Fibroblast of skin of left biceps (primary cell): ENCODE results near the gene CFAP90.
A peak's percentile ranks its signal among the peaks of the same experiment; 100 is the strongest.

Source experiments
- DNase-seq, 2 experiments: peaks; one replicate each; pipeline ENCODE4 v3.0.0-alpha.2; 2013; ENCODE audit warnings: low read depth in 2 of 2

The CFAP90 gene

GRCh38 chr5:7850395-7851239, at the start of gene CFAP90:
TSS of gene CFAP90 (minus strand) at chr5:7851133. CDS start at chr5:7851021, 112 bp downstream.
- DNase-seq: no peak

- DNase-seq: no peak
Measured at GRCh38 chr5:7897014-7897600, 46.2 kb upstream of the CFAP90 start.

- DNase-seq: no peak
Measured at GRCh38 chr5:7894860-7895259, 43.9 kb upstream of the CFAP90 start.

GRCh38 chr5:7894439-7894838, 43.5 kb upstream of the CFAP90 start:
- no peak for DNase-seq

GRCh38 chr5:7888901-7889300, 38.0 kb upstream of the CFAP90 start:
- no peak for DNase-seq

- DNase-seq: peak; percentile 28 to 31
Measured at GRCh38 chr5:7886849-7887475, 36.0 kb upstream of the CFAP90 start.

- DNase-seq: no peak
Measured at GRCh38 chr5:7884491-7885267, 33.7 kb upstream of the CFAP90 start.

- no peak for DNase-seq
Measured at GRCh38 chr5:7882926-7883325, 32.0 kb upstream of the CFAP90 start.

- no peak for DNase-seq
Measured at GRCh38 chr5:7881816-7882215, 30.9 kb upstream of the CFAP90 start.

GRCh38 chr5:7881091-7881490, 30.2 kb upstream of the CFAP90 start:
- no peak for DNase-seq

GRCh38 chr5:7878381-7878873, 27.5 kb upstream of the CFAP90 start:
- no peak for DNase-seq

GRCh38 chr5:7877851-7878250, 26.9 kb upstream of the CFAP90 start:
- no peak for DNase-seq

GRCh38 chr5:7876867-7877266, 25.9 kb upstream of the CFAP90 start:
- DNase-seq: no peak

- no peak for DNase-seq
Measured at GRCh38 chr5:7875151-7875550, 24.2 kb upstream of the CFAP90 start.

- no peak for DNase-seq
Measured at GRCh38 chr5:7874639-7875038, 23.7 kb upstream of the CFAP90 start.

GRCh38 chr5:7873216-7873615, 22.3 kb upstream of the CFAP90 start:
- DNase-seq: no peak

GRCh38 chr5:7872517-7873130, 21.7 kb upstream of the CFAP90 start:
- DNase-seq: no peak

GRCh38 chr5:7871653-7872052, 20.7 kb upstream of the CFAP90 start:
- DNase-seq: no peak

GRCh38 chr5:7869474-7870136, 18.7 kb upstream of the CFAP90 start:
- DNase-seq: no peak

- DNase-seq: peak; percentile 72 to 74
Measured at GRCh38 chr5:7868773-7869473, 18.0 kb upstream of the CFAP90 start, which contains the start of the genes FASTKD3 and MTRR. TSS of gene FASTKD3 (minus strand) at chr5:7869031. CDS start at chr5:7868083, 948 bp downstream. TSS of gene MTRR (plus strand) at chr5:7869148. CDS start at chr5:7870795, 1,647 bp downstream.
